Measurements from ENCODE around the gene RUNX2. TPM values are rescaled to one million over a fixed set of nuclear protein-coding genes. Genes with fewer than 3 reads are reported as not detected.

The RUNX2 gene
- total and polyA plus RNA-seq, 10 of the 15 experiments (the other 5 are each of a cell fraction or from before 2014, with no cell fraction given), result 0.01 to 0.77 (median 0.15) TPM; not detected in 3

GRCh38 chr6:45527210-45527609 is 199.1 kb downstream of the RUNX2 start (continued):
- TF ChIP-seq EZH2 (IDR thresholded peaks at IDR 0.05; ENCODE audit: borderline replicate concordance, control insufficient read depth, low read depth, low read length) (no peak), GABPA (IDR thresholded peaks at IDR 0.05; ENCODE audit: low read depth) (no peak), PRDM15 (CRISPR knock-in tag; IDR thresholded peaks at IDR 0.05) (no peak), JUNB (IDR thresholded peaks at IDR 0.05) (no peak), SRF (IDR thresholded peaks at IDR 0.05; ENCODE audit: low read depth in 2 of 2, low read length in 2 of 2) (no peak), FOS (IDR thresholded peaks at IDR 0.05; ENCODE audit: borderline replicate concordance, extremely low read depth, insufficient read length) (no peak), RFX5 (IDR thresholded peaks at IDR 0.05; ENCODE audit: low read depth, low read length) (no peak)

DNA sequence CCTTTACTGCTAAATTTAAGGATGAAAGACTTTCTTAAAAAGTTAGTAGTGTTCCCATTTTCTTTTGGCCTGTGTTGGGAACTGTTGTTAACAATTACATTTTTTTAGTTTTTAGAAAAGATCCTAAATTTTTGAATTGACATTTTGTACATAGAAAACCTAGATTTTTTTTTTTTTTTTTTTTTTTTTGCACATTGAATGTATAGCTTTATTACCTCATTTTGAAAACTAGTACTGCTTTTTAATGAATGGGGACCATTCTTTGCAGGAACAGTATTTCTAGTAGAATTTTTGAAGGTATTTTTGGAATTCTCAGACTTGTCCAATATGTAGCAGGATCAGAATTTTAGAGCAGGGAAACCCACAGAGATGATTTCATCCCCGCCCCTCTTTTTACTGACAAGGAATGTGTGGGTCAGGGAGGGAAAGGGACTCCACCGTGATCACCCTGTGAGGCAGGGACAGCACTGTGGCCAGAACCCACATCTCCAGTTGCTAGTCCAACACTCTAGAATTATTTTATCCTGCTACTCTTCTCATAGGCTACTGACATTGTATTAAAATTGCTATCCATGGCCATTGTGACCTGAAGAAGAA is 204.0 kb downstream of the RUNX2 start:
- DNase-seq (ENCODE audit: low read depth, low spot score) (no peak), ATAC-seq (no peak), FAIRE-seq (no peak)
- Histone ChIP-seq H3K36me3 (ENCODE audit: control insufficient read depth in 2 of 2, insufficient read depth in 2 of 2, low read length in 1 of 2) (no peaks in the 10 kb centered on the region), H3K9me3 (replicated peaks; ENCODE audit: control insufficient read depth, insufficient read depth, low read length) (no peaks in the 10 kb centered on the region), H4K20me1 (ENCODE audit: control insufficient read depth, insufficient read depth) (no peaks in the 10 kb centered on the region), H2AFZ (ENCODE audit: control insufficient read depth, low read depth, low read length) (no peak overlapping the region), H3K79me2 (ENCODE audit: control insufficient read depth, insufficient read depth, low read length) (no peaks in the 10 kb centered on the region), H3K4me1 (ENCODE audit: control insufficient read depth, insufficient read depth, low read length) (no peaks in the 10 kb centered on the region), H3K27ac (ENCODE audit: control insufficient read depth, insufficient read depth) (no peak overlapping the region), H3K9ac (ENCODE audit: control insufficient read depth, insufficient read depth, low read length) (no peak overlapping the region), H3K4me2 (ENCODE audit: control insufficient read depth, insufficient read depth) (no peak overlapping the region), H3K27me3 (replicated peaks in 1 of 2; ENCODE audit: control insufficient read depth in 2 of 2, insufficient read depth in 2 of 2, low read length in 1 of 2) (peaks cover 0 to 2% of the 10 kb centered on the region in 2 experiments; a peak in 1 of 4 replicates), H3K4me3 (no peak overlapping the region)
- SMC1A ChIA-PET (ENCODE audit: uncharacterized antibody, unreplicated experiment), result interaction anchor here (1.0 to 2.2 kb wide), 2 partner anchors 9 to 10 kb away, joined by 3 to 4 read pairs; no protein-coding TSS in a partner anchor
- CTCF ChIA-PET, result interaction anchor here (0.6 kb wide), 1 partner anchor 31 kb away, joined by 4 read pairs; no protein-coding TSS in a partner anchor
- POLR2A ChIA-PET, result interaction anchor here (0.6 kb wide), 1 partner anchor 15 kb away, joined by 3 read pairs; no protein-coding TSS in a partner anchor
- in situ Hi-C loops (cut with MboI) (no loop called here), intact Hi-C loops (cut with micrococcal nuclease; ENCODE audit: unreplicated experiment) (no loop called here)
- BruUV-seq (replicated peaks), result no TSS peak
- 39% methylated on average over 2 of the region's 2 CpGs for WGBS (ENCODE audit: insufficient coverage, insufficient replicate concordance, low lambda C conversion rate, missing lambda C conversion rate)
- RAD21 ChIA-PET (ENCODE audit: unreplicated experiment), result interaction anchor here (0.6 kb wide), 1 partner anchor 322 kb away, joined by 3 read pairs; no protein-coding TSS in a partner anchor
- no peak for TF ChIP-seq FOS (IDR thresholded peaks at IDR 0.05; ENCODE audit: borderline replicate concordance, extremely low read depth, insufficient read length)
- no peak for TF ChIP-seq CHD1 (IDR thresholded peaks at IDR 0.05; ENCODE audit: low read depth, low read length)
- no peak for TF ChIP-seq STAT1 (conservative IDR thresholded peaks at IDR 0.05)
- TF ChIP-seq SIX5 (IDR thresholded peaks at IDR 0.05; ENCODE audit: low read depth, low read length, severe bottlenecking), result no peak
- no peak for TF ChIP-seq ZBTB40 (IDR thresholded peaks at IDR 0.05; ENCODE audit: borderline replicate concordance)
- no peak for TF ChIP-seq ZNF384 (IDR thresholded peaks at IDR 0.05; ENCODE audit: borderline replicate concordance, low read depth, low read length)
- TF ChIP-seq IKZF1 (conservative IDR thresholded peaks at IDR 0.05), result no peak
- TF ChIP-seq RELA (IDR thresholded peaks at IDR 0.05; ENCODE audit: borderline replicate concordance, partially characterized antibody), result no peak
- TF ChIP-seq FOXM1 (IDR thresholded peaks at IDR 0.05; ENCODE audit: low read depth, low read length), result no peak
